ENCODE measurements around the gene SUSD4.

SUSD4 gene

DNA sequence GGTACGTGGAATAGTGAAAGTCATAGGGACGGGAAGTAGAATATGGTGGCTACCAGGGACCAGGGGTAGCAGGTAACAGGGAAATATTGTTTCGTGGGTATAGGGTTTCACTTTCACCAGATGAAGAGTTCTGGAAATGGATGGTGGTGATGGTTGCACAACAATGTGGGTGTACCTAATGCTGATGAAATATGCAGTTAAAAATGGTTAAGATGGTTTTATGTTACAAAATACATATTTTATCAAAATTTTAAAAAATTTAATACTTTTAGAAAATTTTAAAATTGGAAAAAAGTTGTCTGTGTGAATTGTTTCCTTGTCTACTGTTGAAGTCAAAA lies 165.4 kb downstream of the SUSD4 start:
- in situ Hi-C loops (cut with MboI; ENCODE audit: low sequenced_read_pairs) = no loop called here

GRCh38 chr1:223197923-223198627 lies 165.9 kb downstream of the SUSD4 start:
- in situ Hi-C loops (cut with MboI; ENCODE audit: low sequenced_read_pairs) = no loop called here

DNA sequence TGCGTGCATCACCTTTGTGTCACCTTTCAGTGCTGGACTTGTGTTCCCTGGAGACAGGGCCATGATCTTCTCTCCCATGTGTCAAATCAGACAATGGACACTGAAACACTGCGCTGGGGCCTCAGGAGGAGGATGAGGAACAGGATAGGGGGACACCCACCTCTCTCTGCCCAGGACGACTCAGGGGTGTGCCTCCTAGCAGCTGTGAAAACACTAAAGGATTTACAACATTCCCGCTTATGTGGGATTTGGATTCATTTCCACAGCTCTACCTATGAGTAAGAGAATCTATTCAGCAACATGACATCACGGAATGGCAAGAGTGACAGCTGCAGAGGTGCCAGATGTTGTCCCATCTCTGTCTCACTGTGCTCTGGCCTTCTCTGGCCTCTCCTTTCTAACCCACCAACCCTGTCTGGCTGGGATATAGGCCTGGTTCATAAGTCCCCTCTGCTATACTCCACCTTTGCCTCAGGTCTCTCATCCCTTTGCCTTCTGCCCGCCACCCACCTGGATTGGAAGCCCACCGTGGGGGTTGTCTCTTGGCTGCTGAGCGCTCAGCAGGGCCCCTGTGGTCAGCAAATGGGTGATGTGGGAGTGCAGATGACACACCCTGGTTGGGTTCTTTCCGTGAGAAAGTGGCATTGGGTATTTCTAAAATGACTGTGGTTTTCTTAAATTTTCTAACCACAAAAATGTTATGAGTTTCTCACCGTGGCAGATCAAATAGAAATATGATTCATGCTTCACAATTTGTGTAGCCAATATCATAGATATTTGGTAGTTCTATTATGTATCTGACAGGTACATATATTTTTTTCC lies 173.9 kb downstream of the SUSD4 start:
- in situ Hi-C loops (cut with MboI; ENCODE audit: low sequenced_read_pairs) = no loop called here

DNA sequence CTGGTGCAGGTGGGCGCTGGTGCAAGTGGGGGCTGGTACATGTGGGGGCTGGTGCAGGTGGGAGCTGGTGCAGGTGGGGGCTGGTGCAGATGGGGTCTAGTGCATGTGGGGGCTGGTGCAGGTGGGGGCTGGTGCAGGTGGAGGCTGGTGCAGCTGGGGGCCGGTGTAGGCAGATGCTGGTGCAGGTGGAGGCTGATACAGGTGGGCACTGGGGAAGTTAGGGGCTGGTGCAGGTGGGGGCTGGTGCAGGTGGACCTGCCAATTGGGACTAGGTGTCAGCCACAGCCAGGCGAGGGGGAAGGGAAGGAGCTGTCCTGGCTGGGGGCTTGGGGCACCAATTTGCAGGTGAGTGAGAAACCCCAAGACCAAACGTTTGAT lies 174.5 kb downstream of the SUSD4 start:
- in situ Hi-C loops (cut with MboI; ENCODE audit: low sequenced_read_pairs) = no loop called here

- in situ Hi-C loops (cut with MboI; ENCODE audit: low sequenced_read_pairs) = no loop called here
Observed at GRCh38 chr1:223188618-223189356, 175.2 kb downstream of the SUSD4 start.

GRCh38 chr1:223186800-223187199 lies 177.2 kb downstream of the SUSD4 start:
- in situ Hi-C loops (cut with MboI; ENCODE audit: low sequenced_read_pairs) = no loop called here

DNA sequence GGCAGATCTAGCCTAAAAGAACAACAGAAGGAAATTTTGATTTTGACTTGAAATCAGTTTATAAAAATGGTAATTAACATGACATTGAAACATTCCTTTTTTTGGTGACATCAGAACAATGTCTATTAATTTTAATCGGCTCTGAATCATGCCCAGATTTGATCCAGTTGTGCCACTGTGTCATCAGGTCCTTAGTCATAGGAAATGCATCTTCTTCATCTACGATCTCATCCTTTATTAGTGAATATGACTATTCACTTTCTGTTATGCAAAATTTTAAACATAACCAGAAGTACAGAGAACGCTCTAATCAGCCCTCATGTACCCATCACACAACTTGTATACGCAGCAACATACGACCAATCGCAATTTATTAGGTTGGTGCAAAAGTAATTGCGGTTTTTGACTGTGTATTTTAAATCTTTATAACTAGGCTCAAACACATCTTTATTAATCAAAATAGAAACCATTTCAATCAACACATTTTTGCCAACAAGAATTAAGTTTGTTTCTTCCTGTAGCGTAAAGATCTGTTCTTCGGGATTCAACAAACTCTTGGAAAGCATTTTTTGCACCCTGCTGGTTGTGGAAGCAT lies 180.6 kb downstream of the SUSD4 start:
- in situ Hi-C loops (cut with MboI; ENCODE audit: low sequenced_read_pairs) = no loop called here

GRCh38 chr1:223180731-223181321 lies 183.2 kb downstream of the SUSD4 start:
- in situ Hi-C loops (cut with MboI; ENCODE audit: low sequenced_read_pairs) = no loop called here

- in situ Hi-C loops (cut with MboI; ENCODE audit: low sequenced_read_pairs) = no loop called here
Observed at GRCh38 chr1:223179786-223180185, 184.2 kb downstream of the SUSD4 start.

DNA sequence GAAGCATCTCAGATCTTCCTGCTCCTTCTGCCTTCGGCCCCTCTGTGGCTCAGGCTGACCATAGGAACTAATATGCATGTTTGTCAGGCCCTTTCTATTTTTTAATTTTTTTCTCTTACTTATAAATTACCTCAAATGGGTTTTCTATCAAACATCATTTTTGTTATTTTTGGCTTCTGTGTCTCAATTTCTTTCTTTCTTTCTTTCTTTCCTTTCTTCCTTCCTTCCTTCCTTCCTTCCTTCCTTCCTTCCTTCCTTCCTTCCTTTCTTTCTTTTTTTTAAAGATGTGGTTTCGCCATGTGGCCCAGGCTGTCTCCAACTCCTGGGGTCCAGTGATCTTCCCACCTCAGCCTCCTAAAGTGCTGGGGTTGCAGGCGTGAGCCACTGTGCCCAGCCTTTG lies 184.7 kb downstream of the SUSD4 start:
- in situ Hi-C loops (cut with MboI; ENCODE audit: low sequenced_read_pairs) = no loop called here

DNA sequence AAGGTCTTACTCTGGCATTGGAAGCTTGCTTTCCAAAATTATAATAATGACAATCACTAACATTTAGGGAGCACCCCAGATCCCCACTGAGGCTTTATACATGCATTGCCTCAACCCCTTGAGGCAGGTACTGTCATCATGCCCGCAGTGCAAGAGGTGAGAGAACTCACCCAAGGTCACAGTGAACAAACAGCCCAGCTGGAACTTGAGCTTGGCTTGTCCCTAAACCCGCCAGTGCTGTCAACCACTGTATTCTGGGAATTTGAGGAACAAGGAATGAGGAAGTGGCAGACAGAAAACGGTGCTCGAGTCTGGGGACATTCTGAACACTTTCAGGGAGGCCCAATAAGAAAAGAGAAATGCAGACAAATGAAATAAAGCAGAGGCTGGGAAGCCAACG lies 186.3 kb downstream of the SUSD4 start:
- in situ Hi-C loops (cut with MboI; ENCODE audit: low sequenced_read_pairs) = no loop called here

- in situ Hi-C loops (cut with MboI; ENCODE audit: low sequenced_read_pairs) = no loop called here
Observed at GRCh38 chr1:223176437-223176836, 187.5 kb downstream of the SUSD4 start.

GRCh38 chr1:223175633-223176032 lies 188.3 kb downstream of the SUSD4 start:
- in situ Hi-C loops (cut with MboI; ENCODE audit: low sequenced_read_pairs) = no loop called here

- in situ Hi-C loops (cut with MboI; ENCODE audit: low sequenced_read_pairs) = no loop called here
Observed at GRCh38 chr1:223175032-223175431, 188.9 kb downstream of the SUSD4 start.

Measured in hTERT RPE-1 (cell line).